IPS DF 6.9 (cell line): ENCODE measurements around the gene KDM2A.
"Not testable (repeated sequence)": the region's sequence is repeated elsewhere in the genome, so short reads cannot be mapped to it uniquely, and the experiment has no call there.

Experiments used
- DNase-seq: peaks from one replicate; pipeline ENCODE4 v3.0.0-alpha.2; 2013; ENCODE audit warnings: low read depth, low spot score
- H3K27ac ChIP-seq: one replicate; pipeline ENCODE4 v1.5.1; 2013; ENCODE audit warnings: low read length, control low read depth
- H3K27me3 ChIP-seq: 2 replicates; pipeline ENCODE4 v1.6.1; 2013; ENCODE audit warnings: mild to moderate bottlenecking, low read length; ENCODE audit not compliant: control insufficient read depth, insufficient read depth
- H3K36me3 ChIP-seq: 2 replicates; pipeline ENCODE4 v1.6.1; 2013; ENCODE audit warnings: low read length; ENCODE audit not compliant: control insufficient read depth, insufficient read depth
- H3K4me1 ChIP-seq: 2 replicates; pipeline ENCODE4 v1.6.1; 2013; ENCODE audit warnings: low read length; ENCODE audit not compliant: control insufficient read depth, insufficient read depth
- H3K4me3 ChIP-seq: 2 replicates; pipeline ENCODE4 v1.5.1; 2013; ENCODE audit warnings: mild to moderate bottlenecking, low read length
- H3K9me3 ChIP-seq: 2 replicates; pipeline ENCODE4 v1.6.1; 2013; ENCODE audit warnings: low read length, inconsistent platforms; ENCODE audit not compliant: control insufficient read depth, insufficient read depth
- WGBS: extraction: QIAGEN DNeasy Blood & Tissue Kit; methylation state at CpG from one replicate; pipeline ENCODE4 v1.1.7; 2013; ENCODE audit warnings: mixed read lengths, missing lambda C conversion rate; ENCODE audit not compliant: insufficient read length, insufficient coverage; 5-methylcytosine and 5-hydroxymethylcytosine counted together

KDM2A gene

DNA sequence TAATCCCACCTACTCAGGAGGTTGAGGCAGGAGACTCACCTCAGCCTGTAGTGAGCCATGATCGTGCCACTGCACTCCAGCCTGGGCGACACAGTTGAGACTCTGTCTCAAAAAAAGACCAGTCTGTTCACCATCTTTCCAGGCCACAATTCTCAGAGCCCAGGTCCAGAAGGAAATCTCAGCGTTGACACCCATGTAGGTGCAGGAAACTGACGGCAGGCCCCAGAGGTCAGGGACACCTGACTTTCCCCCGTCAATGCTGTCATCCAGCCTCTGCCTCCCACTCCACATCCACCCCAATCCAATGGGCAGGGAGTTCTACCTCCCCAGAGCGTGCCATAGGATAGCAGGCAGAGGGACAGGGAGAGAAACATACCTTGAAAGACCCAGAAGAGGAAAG, 141.3 kb downstream of the KDM2A start:
- H3K4me1 ChIP-seq, result peaks cover 2% of the 10 kb centered on the region; the same call in 1 of the 2 replicates
- no peak overlapping the region for H3K27ac ChIP-seq
- no peaks in the 10 kb centered on the region for H3K9me3 ChIP-seq
- WGBS, result no CpG with 5 or more reads among the region's 6 CpGs
- H3K4me3 ChIP-seq, result no peak overlapping the region
- no peak for DNase-seq
- no peaks in the 10 kb centered on the region; the same call in 1 of the 2 replicates for H3K27me3 ChIP-seq
- peaks cover 6% of the 10 kb centered on the region for H3K36me3 ChIP-seq

DNA sequence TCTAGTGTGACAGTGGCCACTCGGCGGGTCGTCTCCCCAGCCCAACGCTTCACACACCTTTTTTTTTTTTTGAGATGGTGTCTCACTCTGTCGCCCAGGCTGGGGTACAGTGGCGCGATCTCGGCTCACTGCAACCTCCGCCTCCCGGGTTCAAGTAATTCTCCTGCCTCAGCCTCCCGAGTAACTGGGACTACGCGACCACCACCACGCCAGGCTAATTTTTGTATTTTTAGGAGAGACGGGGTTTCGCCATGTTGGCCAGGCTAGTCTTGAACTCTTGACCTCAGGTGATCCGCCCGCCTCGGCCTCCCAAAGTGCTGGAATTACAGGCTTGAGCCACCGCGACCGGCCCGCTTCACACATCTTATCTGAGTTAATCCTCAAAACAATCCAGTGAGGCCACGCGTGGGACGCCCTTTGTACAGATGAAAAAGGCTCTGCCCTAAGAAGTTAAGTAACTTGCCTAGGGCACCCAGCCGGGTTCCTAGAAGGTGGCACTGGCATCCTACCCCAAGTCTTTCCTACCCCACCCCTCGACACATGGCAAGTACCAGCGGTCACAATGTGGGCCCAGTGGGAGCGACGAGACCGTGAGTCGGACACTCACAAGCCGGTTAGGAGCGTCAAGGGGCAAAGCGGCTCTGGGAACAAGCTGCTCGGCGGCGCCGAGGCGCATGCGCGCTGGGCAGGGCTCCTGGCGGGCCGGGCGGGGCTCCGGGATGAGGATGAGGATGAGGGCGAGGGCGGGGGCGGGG, 142.0 kb downstream of the KDM2A start:
- H3K4me1 ChIP-seq, H3K9me3 ChIP-seq, DNase-seq, H3K27ac ChIP-seq, H3K36me3 ChIP-seq, H3K27me3 ChIP-seq: not testable (repeated sequence)
- peak overlapping the region; percentile 24; the same call in 1 of the 2 replicates for H3K4me3 ChIP-seq
- WGBS, result no CpG with 5 or more reads among the region's 50 CpGs

DNA sequence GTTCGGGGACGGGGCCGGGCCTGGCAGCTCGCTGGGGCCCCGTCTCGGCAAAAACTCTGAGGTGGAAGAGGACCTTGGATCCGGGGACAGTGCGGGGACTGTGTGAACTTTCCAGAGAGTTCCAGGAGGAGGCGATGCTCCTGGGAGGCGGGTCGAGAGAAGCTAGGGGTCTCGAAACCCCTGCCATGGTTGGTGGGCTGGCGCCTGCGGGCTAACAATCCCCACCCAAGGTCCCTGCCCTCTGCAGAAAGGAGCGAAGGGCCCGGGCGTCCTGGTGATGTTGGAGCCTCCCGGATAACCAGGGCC, 142.5 kb downstream of the KDM2A start:
- H3K9me3 ChIP-seq, result no peaks in the 10 kb centered on the region
- H3K36me3 ChIP-seq, result no peaks in the 10 kb centered on the region
- no peak overlapping the region for H3K27ac ChIP-seq
- DNase-seq, result no peak
- no peaks in the 10 kb centered on the region; the same call in 1 of the 2 replicates for H3K27me3 ChIP-seq
- peak overlapping the region; percentile 20; the same call in 1 of the 2 replicates for H3K4me3 ChIP-seq
- no CpG with 5 or more reads among the region's 18 CpGs for WGBS
- peaks cover 2% of the 10 kb centered on the region; the same call in 1 of the 2 replicates for H3K4me1 ChIP-seq

DNA sequence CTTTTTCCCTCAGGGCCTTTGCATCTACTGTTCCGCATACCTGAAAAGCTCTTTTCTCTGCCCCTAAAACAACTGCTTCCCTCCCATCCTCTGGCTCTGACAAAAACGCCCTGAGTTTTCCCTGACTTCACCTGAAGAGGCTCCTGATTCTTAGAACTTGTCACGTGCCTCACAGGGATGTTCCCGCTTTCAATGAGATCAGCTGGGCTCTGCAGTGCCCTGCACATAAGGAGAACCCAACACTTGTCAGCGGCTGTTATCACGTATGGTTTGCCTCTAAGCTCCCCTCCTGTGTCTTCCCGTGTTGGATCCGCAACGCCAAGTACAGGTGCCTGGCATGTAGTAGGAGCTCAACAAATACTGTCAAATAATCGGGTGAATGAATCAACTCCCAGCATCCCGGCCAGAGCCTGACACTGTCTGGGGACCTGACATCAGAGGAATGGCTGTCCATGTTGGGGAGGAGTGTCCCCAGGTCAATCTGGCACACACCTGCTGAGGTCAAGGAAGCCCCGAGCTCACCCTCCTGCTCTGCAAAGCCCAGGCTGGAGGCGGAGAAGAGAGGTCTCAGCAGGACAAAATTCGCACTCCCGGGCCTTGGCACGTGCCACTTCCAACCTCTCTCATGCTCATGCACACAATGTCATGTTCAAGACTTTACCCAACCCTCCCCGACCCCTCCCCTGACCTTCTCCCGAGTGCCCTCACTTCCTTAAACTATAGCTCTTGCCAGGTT, 143.1 kb downstream of the KDM2A start:
- Histone ChIP-seq H3K4me3 (no peak overlapping the region), H3K4me1 (peaks cover 2% of the 10 kb centered on the region; the same call in 1 of the 2 replicates), H3K27ac (no peak overlapping the region), H3K9me3 (no peaks in the 10 kb centered on the region), H3K27me3 (no peaks in the 10 kb centered on the region; the same call in 1 of the 2 replicates), H3K36me3 (no peaks in the 10 kb centered on the region)
- no CpG with 5 or more reads among the region's 18 CpGs for WGBS
- no peak for DNase-seq

DNA sequence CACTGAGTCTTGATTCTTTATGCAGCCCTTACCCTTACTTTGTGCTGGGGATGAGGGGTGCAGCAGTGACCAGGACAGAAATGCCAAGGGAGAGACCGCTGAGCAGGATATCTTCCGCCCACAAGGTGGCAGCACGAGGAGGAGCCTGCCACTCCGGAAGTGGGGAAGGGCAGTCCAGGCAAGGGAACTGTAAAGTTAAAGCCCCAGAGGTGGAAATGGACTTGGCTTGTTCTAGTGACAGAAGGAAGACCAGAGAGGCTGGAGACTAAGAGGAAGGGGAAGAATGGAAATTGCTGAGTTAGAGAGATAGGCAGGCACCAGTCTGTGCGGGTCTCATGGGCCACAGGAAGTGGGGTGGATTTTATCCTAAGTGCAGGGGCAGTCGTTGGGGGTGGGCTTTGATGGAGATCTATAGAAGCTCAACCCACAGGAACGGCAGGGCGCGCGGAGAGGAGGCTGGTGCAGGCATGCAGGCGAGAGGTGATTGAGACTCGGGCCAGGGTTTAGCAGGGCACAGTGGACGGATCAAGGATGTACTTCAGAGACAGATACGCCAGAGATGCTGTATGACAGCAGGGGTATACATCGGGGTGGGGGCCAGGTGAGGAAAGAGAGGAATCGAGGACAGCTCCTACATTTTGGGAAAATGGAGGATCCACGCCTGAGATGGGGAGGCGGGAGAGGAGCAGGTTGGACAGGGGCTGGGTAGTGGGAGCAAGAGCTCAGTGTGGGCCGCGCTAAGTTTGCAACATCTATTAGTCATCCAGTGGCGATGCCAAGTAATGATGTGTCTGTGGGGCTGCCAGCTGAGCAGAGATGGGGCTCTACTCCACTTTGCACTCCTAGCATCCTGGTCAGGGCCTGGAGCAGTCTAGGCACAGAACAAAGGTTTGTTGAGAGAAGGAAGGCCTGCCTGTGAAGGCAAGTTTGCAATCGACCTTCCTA, 143.9 kb downstream of the KDM2A start:
- H3K27ac ChIP-seq, result no peak overlapping the region
- DNase-seq, result no peak
- no peak overlapping the region for H3K4me3 ChIP-seq
- no peaks in the 10 kb centered on the region; the same call in 1 of the 2 replicates for H3K27me3 ChIP-seq
- no peaks in the 10 kb centered on the region for H3K36me3 ChIP-seq
- WGBS, result no CpG with 5 or more reads among the region's 22 CpGs
- no peaks in the 10 kb centered on the region for H3K9me3 ChIP-seq
- peaks cover 3% of the 10 kb centered on the region; the same call in 1 of the 2 replicates for H3K4me1 ChIP-seq

DNA sequence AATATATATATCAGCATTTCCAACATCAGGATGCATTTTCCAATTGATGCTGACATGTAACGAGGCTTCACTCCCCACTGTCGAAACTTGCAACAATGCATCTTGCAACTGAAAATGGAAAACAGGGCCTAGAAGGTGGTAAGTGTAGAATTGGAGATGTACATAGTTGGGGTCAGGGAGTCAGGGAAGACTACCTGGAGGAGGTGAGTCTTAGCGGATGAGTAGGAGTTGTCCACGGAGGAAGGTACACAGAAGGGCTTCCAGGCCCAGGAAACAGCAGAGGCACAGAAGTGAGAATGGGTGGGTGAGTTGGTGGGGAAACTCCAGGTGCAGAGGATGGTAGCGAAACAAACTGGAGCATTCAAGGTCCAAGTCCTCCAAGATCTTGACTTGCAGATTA, 145.2 kb downstream of the KDM2A start:
- Histone ChIP-seq H3K4me1 (peaks cover 3% of the 10 kb centered on the region), H3K27ac (no peak overlapping the region), H3K36me3 (no peaks in the 10 kb centered on the region), H3K9me3 (no peaks in the 10 kb centered on the region), H3K4me3 (no peak overlapping the region), H3K27me3 (no peaks in the 10 kb centered on the region; the same call in 1 of the 2 replicates)
- DNase-seq, result no peak
- no CpG with 5 or more reads among the region's 5 CpGs for WGBS

DNA sequence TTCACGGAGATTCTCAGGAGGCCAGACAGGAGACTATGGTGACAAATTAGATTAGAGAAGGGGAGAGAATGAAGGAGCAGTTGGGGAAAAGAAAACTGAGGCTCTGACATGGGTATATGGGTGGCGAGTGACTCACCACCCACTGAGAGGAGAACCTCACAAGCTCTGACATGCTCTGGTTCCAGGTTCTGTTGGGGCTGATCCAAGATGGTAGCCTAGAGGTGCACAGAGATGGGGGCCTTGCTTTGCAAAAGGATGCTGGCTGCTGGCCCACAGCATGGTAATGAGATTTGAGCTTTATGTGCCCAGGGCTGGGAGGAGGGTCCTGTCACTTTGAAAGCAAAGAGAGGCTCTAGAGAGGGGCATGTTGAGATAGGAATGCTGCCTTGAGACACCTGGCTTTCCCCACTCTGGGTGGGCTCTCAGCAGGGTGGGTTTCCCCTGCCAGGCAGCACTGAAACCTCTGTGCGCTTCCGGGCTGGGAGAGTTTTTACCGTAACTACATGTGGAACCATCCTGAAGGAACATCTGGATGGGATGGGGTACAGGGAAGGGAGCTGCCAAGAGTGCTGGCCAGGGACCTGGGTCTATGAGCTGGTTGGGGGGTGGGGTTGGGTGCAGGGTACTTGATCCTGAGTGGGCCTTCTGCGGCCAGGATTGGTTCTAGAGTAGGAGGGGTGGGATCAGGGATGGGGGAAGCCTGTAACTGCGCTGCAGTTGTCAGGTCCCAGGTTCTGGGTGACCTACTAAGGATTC, 146.0 kb downstream of the KDM2A start:
- Histone ChIP-seq H3K27ac (no peak overlapping the region), H3K4me3 (no peak overlapping the region), H3K36me3 (no peaks in the 10 kb centered on the region), H3K9me3 (no peaks in the 10 kb centered on the region), H3K27me3 (no peaks in the 10 kb centered on the region; the same call in 1 of the 2 replicates), H3K4me1 (peaks cover 7% of the 10 kb centered on the region)
- no peak for DNase-seq
- no CpG with 5 or more reads among the region's 7 CpGs for WGBS

DNA sequence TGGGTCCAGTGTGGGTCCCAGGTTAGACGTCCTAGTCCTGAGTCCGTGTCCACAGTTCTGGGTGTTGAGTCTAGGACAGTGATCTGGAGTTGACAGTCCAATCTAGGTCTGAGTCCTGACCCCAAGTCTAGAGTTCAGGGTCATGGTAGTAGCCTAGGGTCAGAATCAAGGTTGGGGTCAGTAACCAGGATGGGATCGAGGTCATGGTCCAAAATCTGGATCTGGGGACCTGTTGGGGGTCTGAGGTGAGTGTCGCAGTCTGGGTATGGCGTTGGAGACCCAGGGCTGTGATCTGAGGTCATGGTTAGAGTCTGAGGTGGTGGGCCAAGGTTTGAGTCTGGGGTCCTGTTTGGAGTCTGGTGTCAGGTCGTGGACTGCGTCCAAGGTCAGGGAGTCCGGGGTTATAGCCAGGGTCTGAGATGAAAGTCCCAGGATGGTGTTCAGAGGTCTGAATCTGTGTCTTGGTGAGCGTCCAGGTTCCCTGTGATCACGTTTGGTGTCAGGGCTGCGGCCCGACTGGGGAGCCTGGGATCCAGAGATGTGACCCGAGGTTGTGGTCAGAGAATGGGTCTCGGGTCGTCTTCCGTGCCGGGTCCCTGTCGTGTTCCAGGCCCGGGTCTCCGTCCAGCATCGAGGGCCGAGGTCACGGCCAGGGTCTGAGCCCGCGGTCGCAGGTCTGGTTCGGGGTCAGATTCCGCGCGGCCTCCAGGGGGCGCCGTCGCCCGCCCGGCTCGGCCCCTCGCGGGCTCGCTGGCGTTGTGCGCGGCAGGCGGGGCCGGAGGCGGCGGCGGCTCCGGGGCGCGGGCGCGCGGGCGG, 146.8 kb downstream of the KDM2A start:
- Histone ChIP-seq H3K9me3 (no peaks in the 10 kb centered on the region), H3K27ac (no peak overlapping the region), H3K4me3 (peak overlapping the region; percentile 5; the same call in 1 of the 2 replicates), H3K4me1 (peaks cover 11% of the 10 kb centered on the region), H3K36me3 (no peaks in the 10 kb centered on the region), H3K27me3 (no peaks in the 10 kb centered on the region; the same call in 1 of the 2 replicates)
- no peak for DNase-seq
- WGBS, result no CpG with 5 or more reads among the region's 54 CpGs

DNA sequence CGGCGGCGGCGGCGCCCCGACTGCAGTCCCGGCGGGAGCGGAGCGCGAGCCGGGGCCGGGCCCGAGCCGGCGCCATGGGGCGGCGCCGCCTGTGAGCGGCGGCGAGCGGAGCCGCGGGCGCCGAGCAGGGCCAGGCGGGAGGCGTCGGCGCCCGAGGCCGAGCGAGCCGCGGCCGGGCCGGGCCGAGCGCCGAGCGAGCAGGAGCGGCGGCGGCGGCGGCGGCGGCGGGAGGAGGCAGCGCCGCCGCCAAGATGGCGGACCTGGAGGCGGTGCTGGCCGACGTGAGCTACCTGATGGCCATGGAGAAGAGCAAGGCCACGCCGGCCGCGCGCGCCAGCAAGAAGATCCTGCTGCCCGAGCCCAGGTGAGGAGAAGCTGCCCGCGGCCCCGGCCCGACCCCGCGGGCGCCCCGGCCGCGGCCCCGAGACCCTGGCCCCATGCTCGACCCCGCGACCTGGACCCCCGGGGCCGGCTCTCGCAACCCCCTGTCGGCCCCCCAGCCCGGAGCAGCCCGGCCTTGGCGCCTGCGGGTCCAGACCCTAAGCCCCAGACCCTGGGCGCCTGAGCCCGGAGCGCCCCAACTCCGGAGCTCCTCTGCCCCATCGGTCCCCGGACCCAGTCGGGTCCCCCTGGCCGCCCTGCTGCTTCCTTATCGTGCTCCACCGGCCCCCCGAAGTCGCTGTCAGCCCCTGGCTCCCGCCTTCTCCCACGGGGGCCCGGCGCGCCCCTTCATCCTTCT, 147.6 kb downstream of the KDM2A start, which contains the start of gene GRK2:
GRK2 (plus strand) TSS at position 25 of the 739 bp plus-strand sequence; CDS start at position 252, 227 bp downstream.
- no peaks in the 10 kb centered on the region for H3K36me3 ChIP-seq
- peak within 1 kb of the TSS; percentile 70 for H3K4me3 ChIP-seq
- H3K27ac ChIP-seq, result no peak within 1 kb of the TSS
- H3K9me3 ChIP-seq, result no peaks in the 10 kb centered on the region
- no CpG with 5 or more reads among the region's 103 CpGs for WGBS
- DNase-seq, result no peak
- peaks cover 12% of the 10 kb centered on the region for H3K4me1 ChIP-seq
- H3K27me3 ChIP-seq, result no peaks in the 10 kb centered on the region; the same call in 1 of the 2 replicates
